Esophagus squamous epithelium (tissue), 4 donors: ENCODE results near the gene CYP39A1.

Experiments used
- CTCF ChIP-seq, 6 experiments: fragments of 450-650 bp in 4 of 6; fragments of 200-600 bp in 2 of 6; sonication (generic) in 2 of 6; IDR thresholded peaks; one replicate each; pipeline ENCODE4 v1.5.1; 2016 to 2019; ENCODE audit warnings: antibody characterized with exemption in 6 of 6, mild to moderate bottlenecking in 4 of 6, moderate library complexity in 4 of 6
- POLR2A ChIP-seq, 4 donors: fragments of 450-650 bp; IDR thresholded peaks; one replicate each; pipeline ENCODE4 v1.6.1; 2017; ENCODE audit warnings: antibody characterized with exemption in 4 of 4, mild to moderate bottlenecking in 4 of 4, moderate library complexity in 3 of 4

GRCh38 chr6:46637145-46637544, 15.5 kb downstream of the CYP39A1 start:
- TF ChIP-seq CTCF (IDR thresholded peaks at IDR 0.05) (no peak), POLR2A (IDR thresholded peaks at IDR 0.05) (no peak)
